ENCODE measurements around the gene CCDC194. TPM values are rescaled to one million over a fixed set of nuclear protein-coding genes. Genes with fewer than 3 reads are reported as not detected.

The CCDC194 gene
- total and polyA plus RNA-seq, 2 of the 13 experiments (the other 11 are each of a cell fraction or from before 2014, with no cell fraction given) = 0.13 to 0.21 TPM

- no peak for FAIRE-seq
- CTCF ChIA-PET (ENCODE audit: low intra/inter-chr PET ratio, low total read pairs) = no interaction called here
- TF ChIP-seq CAMTA2 (CRISPR knock-in tag; IDR thresholded peaks at IDR 0.05; ENCODE audit: borderline replicate concordance) (no peak), ZBTB33 (CRISPR knock-in tag; IDR thresholded peaks at IDR 0.05) (no peak), CHD2 (IDR thresholded peaks at IDR 0.05; ENCODE audit: low read depth, low read length) (no peak), SMC3 (IDR thresholded peaks at IDR 0.05; ENCODE audit: low read length) (no peak), ZBTB40 (IDR thresholded peaks at IDR 0.05) (no peak), ZBTB40 (CRISPR knock-in tag; IDR thresholded peaks at IDR 0.05) (no peak), ZNF841 (CRISPR knock-in tag; IDR thresholded peaks at IDR 0.05; ENCODE audit: borderline replicate concordance) (no peak), ZGPAT (CRISPR knock-in tag; IDR thresholded peaks at IDR 0.05) (no peak), ZNF616 (CRISPR knock-in tag; IDR thresholded peaks at IDR 0.05; ENCODE audit: low read depth) (no peak), ZNF597 (CRISPR knock-in tag; IDR thresholded peaks at IDR 0.05) (no peak), ZSCAN31 (CRISPR knock-in tag; IDR thresholded peaks at IDR 0.05; ENCODE audit: low read depth) (no peak)
Measured at GRCh38 chr19:17429641-17430113, 35.7 kb upstream of the CCDC194 start.

More at GRCh38 chr19:17429641-17430113, 35.7 kb upstream of the CCDC194 start:
- POLR2A ChIA-PET = interaction anchor here (1.1 to 1.5 kb wide), 2 partner anchors 10 to 24 kb away, joined by 3 to 6 read pairs; partner anchors contain the start of genes BST2 and MVB12A
- Histone ChIP-seq H3K36me3 (replicated peaks in 1 of 2; ENCODE audit: control insufficient read depth in 1 of 2, insufficient read depth in 2 of 2, low read length in 2 of 2) (no peaks in the 10 kb centered on the region), H4K20me1 (ENCODE audit: insufficient read depth, low read length) (no peaks in the 10 kb centered on the region), H3K4me3 (replicated peaks in 1 of 3; ENCODE audit: insufficient read depth in 1 of 3, low read depth in 2 of 3, low read length in 3 of 3) (no peak overlapping the region), H3K4me1 (ENCODE audit: insufficient read depth, low read length) (peaks cover 8% of the 10 kb centered on the region), H3K9me3 (ENCODE audit: low read length) (no peaks in the 10 kb centered on the region), H2AFZ (ENCODE audit: low read length) (no peak overlapping the region), H3K27me3 (ENCODE audit: control insufficient read depth in 1 of 2, insufficient read depth in 2 of 2, low read length in 2 of 2) (no peaks in the 10 kb centered on the region), H3K27ac (ENCODE audit: extremely low read length, insufficient read depth, low read length) (no peak overlapping the region), H3K9ac (ENCODE audit: insufficient read depth, low read depth, low read length) (no peak overlapping the region), H3K4me2 (ENCODE audit: low read depth, low read length) (no peak overlapping the region), H3K79me2 (ENCODE audit: insufficient read depth, low read length) (no peaks in the 10 kb centered on the region)
- intact Hi-C loops (cut with micrococcal nuclease; ENCODE audit: unreplicated experiment) = no loop called here
- WGBS (ENCODE audit: low lambda C conversion rate) = 45% methylated on average over 14 of the region's 17 CpGs
- DNase-seq (ENCODE audit: low spot score) = no peak
- in situ Hi-C loops (cut with HindIII; ENCODE audit: extremely low pct_ligation_motif_present, low pct_unique_long_range_greater_than_20kb) = no loop called here
- no TSS peak for BruUV-seq (replicated peaks)
- no peak for ATAC-seq
